Retinal pigment epithelial cell (primary cell): ENCODE results near the gene DNASE2B.

Source experiments
- DNase-seq: peaks from one replicate; pipeline ENCODE4 v3.0.0-alpha.2; 2010; ENCODE audit warnings: low read depth
- H3K4me3 ChIP-seq: 2 replicates; pipeline ENCODE4 v1.5.1; 2011; ENCODE audit warnings: mild to moderate bottlenecking, low read length, control low read depth, moderate library complexity
- TF ChIP-seq, protein P1 (sequence below): conservative IDR thresholded peaks from 2 replicates; pipeline ENCODE4 v1.5.1; 2011; ENCODE audit warnings: low read depth, low read length, control low read depth, inconsistent platforms

DNASE2B gene

DNA sequence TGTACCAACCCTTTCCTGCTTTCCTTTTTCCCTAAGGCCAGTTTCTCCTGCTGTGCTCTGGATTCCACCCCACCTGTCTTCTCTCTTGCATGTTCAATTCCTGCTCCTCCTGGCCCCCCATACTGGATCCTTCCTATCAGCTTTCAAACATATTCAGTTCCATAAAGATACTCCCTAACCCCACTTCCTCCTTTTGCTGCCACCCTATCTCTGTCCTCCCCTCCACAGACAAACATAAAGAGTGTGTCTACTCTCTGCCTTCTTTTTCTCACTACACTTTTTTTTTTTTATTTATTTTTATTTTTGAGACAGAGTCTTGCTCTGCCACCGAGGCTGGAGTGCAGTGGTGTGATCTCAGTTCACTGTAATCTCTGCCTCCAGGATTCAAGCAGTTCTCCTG, 63.8 kb downstream of the DNASE2B start:
- no peak overlapping the region for H3K4me3 ChIP-seq
- TF ChIP-seq, protein P1, sequence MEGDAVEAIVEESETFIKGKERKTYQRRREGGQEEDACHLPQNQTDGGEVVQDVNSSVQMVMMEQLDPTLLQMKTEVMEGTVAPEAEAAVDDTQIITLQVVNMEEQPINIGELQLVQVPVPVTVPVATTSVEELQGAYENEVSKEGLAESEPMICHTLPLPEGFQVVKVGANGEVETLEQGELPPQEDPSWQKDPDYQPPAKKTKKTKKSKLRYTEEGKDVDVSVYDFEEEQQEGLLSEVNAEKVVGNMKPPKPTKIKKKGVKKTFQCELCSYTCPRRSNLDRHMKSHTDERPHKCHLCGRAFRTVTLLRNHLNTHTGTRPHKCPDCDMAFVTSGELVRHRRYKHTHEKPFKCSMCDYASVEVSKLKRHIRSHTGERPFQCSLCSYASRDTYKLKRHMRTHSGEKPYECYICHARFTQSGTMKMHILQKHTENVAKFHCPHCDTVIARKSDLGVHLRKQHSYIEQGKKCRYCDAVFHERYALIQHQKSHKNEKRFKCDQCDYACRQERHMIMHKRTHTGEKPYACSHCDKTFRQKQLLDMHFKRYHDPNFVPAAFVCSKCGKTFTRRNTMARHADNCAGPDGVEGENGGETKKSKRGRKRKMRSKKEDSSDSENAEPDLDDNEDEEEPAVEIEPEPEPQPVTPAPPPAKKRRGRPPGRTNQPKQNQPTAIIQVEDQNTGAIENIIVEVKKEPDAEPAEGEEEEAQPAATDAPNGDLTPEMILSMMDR: no peak
- DNase-seq: no peak
